GM18951 (cell line): Measurements from ENCODE around the gene FAM240B.

Source experiments
- POLR2A ChIP-seq: IDR thresholded peaks from 4 replicates; pipeline ENCODE4 v1.6.1; 2011; ENCODE audit warnings: mild to moderate bottlenecking; ENCODE audit not compliant: insufficient read length, insufficient read depth; ENCODE audit errors: extremely low read depth
- in situ Hi-C: fragments of 300-500 bp; cut with MboI; formaldehyde crosslinking; loops from one replicate; pipeline ENCODE4 v1.12.0; 2022; ENCODE audit warnings: low sequenced_read_pairs, mixed read lengths, inconsistent platforms; ENCODE audit not compliant: unreplicated experiment

FAM240B gene

DNA sequence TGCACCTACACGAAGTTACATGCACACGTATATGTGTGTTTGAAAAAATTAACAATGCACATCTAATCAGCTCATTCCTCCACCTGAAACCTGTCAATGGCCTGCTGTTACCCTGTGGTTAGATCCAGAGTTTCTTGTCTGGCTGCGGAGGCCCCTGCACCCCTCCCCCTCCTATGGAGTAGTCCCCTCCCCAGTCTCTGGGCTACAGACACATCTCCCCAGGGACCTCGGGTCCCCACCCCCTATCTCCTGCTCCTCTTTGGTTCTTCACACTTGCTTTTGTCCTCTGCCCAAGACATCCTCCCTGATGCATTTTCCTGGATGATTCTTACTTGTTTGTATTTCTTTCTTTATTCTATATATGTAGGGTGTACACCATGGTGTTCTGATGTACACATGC is 27.2 kb downstream of the FAM240B start:
- no peak for TF ChIP-seq POLR2A
- in situ Hi-C loops = no loop called here

- TF ChIP-seq POLR2A = no peak
Observed at GRCh38 chr9:38690574-38690973, 29.4 kb downstream of the FAM240B start.

GRCh38 chr9:38689678-38690077 is 30.3 kb downstream of the FAM240B start:
- no peak for TF ChIP-seq POLR2A
- in situ Hi-C loops = no loop called here

More at GRCh38 chr9:38690574-38690973, 29.4 kb downstream of the FAM240B start:
- in situ Hi-C loops = no loop called here

GRCh38 chr9:38687992-38688391 is 31.9 kb downstream of the FAM240B start:
- in situ Hi-C loops = no loop called here
- TF ChIP-seq POLR2A = no peak

DNA sequence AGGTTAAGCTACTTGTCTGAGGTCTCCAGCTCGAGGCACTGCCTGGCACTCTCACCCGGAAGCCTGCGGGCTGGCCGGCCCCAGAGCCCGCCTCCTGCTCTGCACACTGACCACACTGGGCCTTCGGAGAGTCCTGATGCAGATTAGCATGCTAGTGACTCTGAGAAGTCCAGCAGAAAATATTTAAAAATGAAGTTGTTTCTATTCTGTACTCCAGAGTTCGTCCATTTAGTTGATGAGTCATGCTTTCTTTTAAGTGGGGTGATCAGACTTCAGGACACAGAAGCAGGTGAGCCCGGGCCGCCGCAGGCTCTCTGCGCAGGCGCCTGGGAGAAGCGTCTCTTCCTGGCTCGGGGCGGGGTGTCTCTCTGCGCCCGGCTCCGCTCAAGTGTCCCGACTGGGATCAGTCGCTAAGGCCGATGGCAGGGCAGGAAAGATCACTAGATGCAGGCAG is 32.5 kb downstream of the FAM240B start:
- TF ChIP-seq POLR2A = no peak
- in situ Hi-C loops = no loop called here

DNA sequence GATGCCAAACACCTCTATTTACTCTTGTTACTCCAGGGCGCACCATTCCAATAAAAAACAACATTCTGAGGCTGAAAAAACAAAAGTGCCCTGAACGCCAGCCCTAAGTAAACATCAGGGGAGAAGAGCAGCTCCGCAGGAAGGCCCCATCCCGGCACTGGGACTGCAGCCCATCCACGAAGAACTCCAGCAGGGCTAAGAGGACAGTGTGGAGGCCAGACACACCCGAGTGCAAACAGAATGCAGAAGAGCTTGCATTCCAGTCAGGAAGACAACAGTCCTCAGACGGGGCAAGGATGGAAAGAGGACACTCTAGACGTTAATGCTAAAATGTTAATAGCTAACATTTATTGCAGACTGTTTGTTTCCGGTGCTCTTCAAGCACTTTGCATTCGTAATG is 33.0 kb downstream of the FAM240B start:
- in situ Hi-C loops = no loop called here
- no peak for TF ChIP-seq POLR2A

- in situ Hi-C loops = no loop called here
- TF ChIP-seq POLR2A = no peak
Observed at GRCh38 chr9:38685535-38685934, 34.4 kb downstream of the FAM240B start.

DNA sequence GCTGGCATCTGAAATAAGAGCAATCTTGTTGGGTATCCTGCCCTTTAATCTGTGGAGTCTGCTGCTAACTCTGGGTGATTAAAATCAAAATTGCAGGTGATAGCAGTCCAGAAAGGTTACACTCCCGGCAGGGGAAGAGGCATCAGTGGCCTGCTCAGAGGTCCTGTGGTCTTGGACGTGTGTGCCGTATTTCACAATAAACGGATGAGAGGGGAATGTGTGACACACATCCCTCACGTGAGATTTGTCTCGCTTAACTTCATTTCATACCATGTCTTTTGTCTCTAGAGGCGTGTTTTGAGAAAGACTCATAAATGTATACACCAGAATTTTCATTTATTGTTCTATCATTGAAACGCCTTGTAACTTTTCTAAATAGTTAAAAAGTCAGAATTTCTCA is 36.6 kb downstream of the FAM240B start:
- in situ Hi-C loops = no loop called here

DNA sequence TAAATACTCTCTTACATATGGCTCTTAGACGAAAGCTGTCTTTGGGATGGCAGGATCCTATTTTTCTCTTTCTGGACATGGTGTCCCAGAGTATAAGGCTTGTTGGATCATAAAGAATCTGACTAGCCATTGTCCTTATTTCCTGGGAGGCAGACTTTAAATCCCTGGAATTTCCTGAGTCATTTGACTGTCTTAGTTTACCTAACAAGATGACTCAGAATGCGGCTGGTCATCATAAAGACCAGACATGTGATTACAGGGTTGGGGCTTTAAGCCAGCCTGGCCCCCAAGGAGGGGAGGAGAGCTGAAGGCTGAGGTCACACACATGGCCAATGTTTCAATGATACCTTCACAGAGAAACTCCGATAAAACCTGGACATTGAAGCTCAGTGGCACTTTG is 37.2 kb downstream of the FAM240B start:
- in situ Hi-C loops = no loop called here
- no peak for TF ChIP-seq POLR2A

More for the DNA sequence above, 36.6 kb downstream of the FAM240B start:
- no peak for TF ChIP-seq POLR2A

DNA sequence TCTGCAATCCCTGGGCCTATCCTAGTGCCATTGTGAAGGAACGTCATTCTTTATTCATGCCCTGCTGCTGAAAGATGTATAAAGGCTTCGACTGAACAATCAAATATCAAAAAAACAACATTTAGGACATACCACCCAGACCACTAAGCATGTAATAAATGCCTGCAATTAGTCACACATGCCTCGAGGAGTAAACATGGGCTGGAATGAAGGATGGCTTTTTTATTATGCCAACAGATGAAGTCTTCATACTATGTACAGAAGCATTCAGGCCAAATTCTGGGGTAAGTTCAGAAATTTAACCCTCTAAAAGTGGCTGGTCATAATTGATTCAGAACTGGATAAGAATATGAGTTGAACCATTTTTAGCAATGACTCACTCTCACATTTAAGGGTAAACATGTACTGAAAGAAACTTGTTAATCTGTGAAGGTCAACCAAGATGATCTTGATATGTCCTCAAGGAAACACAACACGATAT is 38.1 kb downstream of the FAM240B start:
- in situ Hi-C loops = no loop called here
- TF ChIP-seq POLR2A = no peak

DNA sequence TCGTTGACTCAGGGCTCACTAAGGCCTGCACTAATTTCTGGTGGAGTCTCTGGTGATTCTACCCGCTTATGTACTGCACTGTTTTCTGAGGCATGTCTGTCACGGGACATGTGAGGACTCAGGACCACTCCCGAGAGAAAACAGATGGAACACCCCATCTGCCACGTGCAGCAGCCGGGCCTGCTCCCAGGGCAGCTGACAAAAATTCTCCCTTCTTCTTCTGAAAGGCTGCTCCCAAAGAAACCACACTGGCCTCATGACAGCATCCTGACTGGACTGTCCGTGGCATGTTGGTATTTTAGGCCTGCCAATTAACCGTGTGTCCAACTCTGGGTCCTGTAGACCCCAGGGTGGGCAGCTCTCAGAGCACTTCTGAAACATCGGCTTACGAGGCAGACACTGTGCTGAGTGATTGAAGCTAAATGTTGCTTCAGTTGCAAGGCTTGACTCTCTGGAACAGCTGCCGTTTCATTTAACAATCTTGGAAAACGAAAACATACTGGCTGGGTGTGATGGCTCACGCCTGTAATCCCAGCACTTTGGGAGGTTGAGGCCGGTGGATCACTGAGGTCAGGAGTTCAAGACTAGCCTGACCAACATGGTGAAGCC is 39.0 kb downstream of the FAM240B start:
- TF ChIP-seq POLR2A = no peak
- in situ Hi-C loops = no loop called here

DNA sequence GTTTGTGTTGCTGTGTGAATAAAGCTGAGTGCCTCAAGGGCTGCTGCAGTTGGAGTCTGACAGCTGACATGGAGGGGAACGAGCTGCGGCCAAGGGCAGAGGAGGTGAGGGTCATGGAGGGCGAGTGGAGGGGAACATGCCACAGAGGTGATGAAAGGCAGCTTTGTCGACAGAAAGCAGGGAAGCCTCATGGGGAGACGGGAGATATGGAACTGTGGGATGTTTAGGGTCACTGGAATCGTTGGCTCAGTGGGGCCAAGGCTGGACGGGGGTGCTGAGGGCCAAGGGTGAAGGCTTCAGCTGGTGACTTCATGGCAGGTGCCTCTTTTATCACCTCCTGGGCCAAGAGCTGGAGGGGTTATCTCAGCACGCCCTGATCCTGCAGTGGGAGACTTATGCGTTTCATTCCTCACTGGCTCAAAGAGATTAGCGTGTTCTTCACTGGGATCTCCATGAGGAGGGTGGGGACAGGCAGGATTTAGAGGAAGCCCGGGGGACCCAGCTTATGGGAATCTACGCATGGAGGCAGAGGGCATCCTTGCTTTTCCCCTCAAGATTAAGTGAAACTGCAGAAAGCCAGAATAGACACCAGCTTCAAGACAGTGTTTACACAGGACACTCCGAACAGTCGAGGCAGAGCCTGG is 42.2 kb downstream of the FAM240B start:
- in situ Hi-C loops = no loop called here
- TF ChIP-seq POLR2A = no peak

DNA sequence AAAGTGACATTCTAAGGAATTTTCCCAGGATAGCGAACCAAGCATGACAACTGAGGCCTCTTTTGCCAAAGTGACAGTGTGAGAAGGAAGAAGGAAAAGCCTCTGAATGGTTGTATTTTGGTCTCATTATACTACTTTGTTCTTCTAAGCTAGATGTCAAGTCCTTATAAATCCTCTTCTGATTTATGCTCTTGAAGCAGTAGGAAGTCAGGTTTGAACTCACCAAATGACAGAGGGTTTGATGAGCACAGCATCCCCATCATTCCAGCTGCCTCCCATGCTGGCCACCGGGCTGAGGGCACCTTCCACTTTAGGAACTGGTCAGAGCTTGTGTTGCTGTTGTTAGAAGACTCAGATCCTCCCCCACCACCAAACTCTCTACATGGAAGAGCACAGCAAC is 44.1 kb downstream of the FAM240B start:
- TF ChIP-seq POLR2A = no peak
- in situ Hi-C loops = no loop called here

- in situ Hi-C loops = no loop called here
- no peak for TF ChIP-seq POLR2A
Observed at GRCh38 chr9:38675211-38675610, 44.7 kb downstream of the FAM240B start.
